SU-DHL-6 (cell line): Measurements from ENCODE around the gene NIT2.

Source experiments
- CTCF ChIP-seq: fragments of 200-600 bp; sonication (generic); IDR thresholded peaks from one replicate; pipeline ENCODE4 v1.5.1; 2017; ENCODE audit warnings: antibody characterized with exemption, mild to moderate bottlenecking, low read length, moderate library complexity; ENCODE audit not compliant: insufficient read depth, poor library complexity, severe bottlenecking
- EZH2phosphoT487 ChIP-seq: fragments of 200-600 bp; sonication (generic), shearing (Covaris generic); conservative IDR thresholded peaks from 2 replicates; pipeline ENCODE4 v1.6.1; 2018; ENCODE audit warnings: mild to moderate bottlenecking, antibody characterized with exemption, low read length, moderate library complexity, mixed read lengths

- TF ChIP-seq EZH2phosphoT487 = no peak
- no peak for TF ChIP-seq CTCF
Observed at GRCh38 chr3:100319951-100320350, 14.6 kb upstream of the NIT2 start.
